ENCODE measurements around the gene SRGAP1. TPM values are rescaled to one million over a fixed set of nuclear protein-coding genes. Genes with fewer than 3 reads are reported as not detected.
A peak's percentile ranks its signal among the peaks of the same experiment; 100 is the strongest.

SRGAP1 gene
- total and polyA plus RNA-seq, 2 of the 4 experiments (the other 2 are of a cell fraction): 10.0 to 10.2 TPM

DNA sequence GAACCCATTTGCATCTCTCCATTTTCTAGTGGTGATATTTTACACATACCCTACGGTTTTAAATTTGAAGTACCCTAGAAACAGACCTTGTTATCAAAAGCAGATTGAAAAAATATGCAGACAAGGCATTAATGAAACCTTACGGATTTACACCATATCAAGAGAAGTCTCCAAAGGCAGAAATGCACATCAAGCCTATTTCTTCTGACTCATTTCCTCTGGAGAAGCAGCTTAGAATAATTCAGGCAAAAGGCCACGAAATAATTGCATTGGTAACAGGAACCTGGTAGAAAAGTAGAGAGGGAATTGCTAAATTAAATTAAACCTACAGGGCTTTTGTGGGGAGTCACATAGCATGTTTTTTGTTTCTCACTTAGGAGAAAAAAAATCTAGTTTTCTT is 342.9 kb downstream of the SRGAP1 start:
- no CpG with 5 or more reads among the region's 3 CpGs for WGBS, 2 experiments (ENCODE audit: extremely low coverage in 2 of 2, insufficient read length in 1 of 2)
- Histone ChIP-seq H3K9ac (ENCODE audit: low read depth, low read length) (peak overlapping the region; percentile 49; the same call in 1 of the 2 replicates), H2BK20ac (ENCODE audit: low read depth, low read length) (peak overlapping the region; percentile 100), H3K9me1 (ENCODE audit: insufficient read depth, low read length) (peaks cover 10% of the 10 kb centered on the region), H3K23ac (ENCODE audit: low read depth, low read length) (peak overlapping the region; percentile 88; the same call in 1 of the 2 replicates), H3K14ac (replicated peaks; ENCODE audit: low read depth, low read length) (peak overlapping the region; percentile 96), H3K4me2 (ENCODE audit: low read depth, low read length) (peak overlapping the region; percentile 47), H2BK120ac (ENCODE audit: low read depth, low read length) (peak overlapping the region; percentile 99), H4K5ac (ENCODE audit: low read depth, low read length) (peak overlapping the region; percentile 87), H3K56ac (ENCODE audit: extremely low read depth, insufficient read depth, low read length) (peak overlapping the region; percentile 96), H3K4me1 (ENCODE audit: control insufficient read depth, insufficient read depth, low read length) (peaks cover 18% of the 10 kb centered on the region), H2AK5ac (ENCODE audit: low read depth, low read length) (peak overlapping the region; percentile 100), H2AK9ac (replicated peaks; ENCODE audit: low read depth, low read length, poor library complexity) (peak overlapping the region; percentile 13), H3K27ac (ENCODE audit: insufficient read depth, low read length) (peak overlapping the region; percentile 100), H3K18ac (ENCODE audit: low read depth, low read length) (peak overlapping the region; percentile 90), H3K4ac (ENCODE audit: low read depth, low read length) (peak overlapping the region; percentile 97), H2BK5ac (ENCODE audit: low read depth, low read length, poor library complexity, severe bottlenecking) (peak overlapping the region; percentile 99), H4K91ac (ENCODE audit: insufficient read depth, low read depth, low read length) (peak overlapping the region; percentile 96), H4K8ac (ENCODE audit: low read depth in 2 of 2, low read length in 2 of 2) (peak overlapping the region; percentile 96 to 98), H2AFZ (replicated peaks; ENCODE audit: low read length, poor library complexity) (no peak overlapping the region), H2BK15ac (ENCODE audit: low read depth, low read length) (peak overlapping the region; percentile 99), H3K27me3 (ENCODE audit: control insufficient read depth, insufficient read depth, low read length) (no peaks in the 10 kb centered on the region), H3K4me3 (ENCODE audit: insufficient read depth, low read depth, low read length) (no peak overlapping the region), H3K9me3 (ENCODE audit: control insufficient read depth, insufficient read depth, low read length) (no peaks in the 10 kb centered on the region), H3K36me3 (ENCODE audit: control insufficient read depth, insufficient read depth, low read length) (no peaks in the 10 kb centered on the region), H3K79me1 (ENCODE audit: low read depth in 1 of 2, low read length in 2 of 2) (peaks cover 0 to 19% of the 10 kb centered on the region in 2 experiments; a peak in 2 of 4 replicates), H4K20me1 (ENCODE audit: insufficient read depth, low read length) (no peaks in the 10 kb centered on the region)
- BruUV-seq (replicated peaks): no TSS peak
- in situ Hi-C loops (cut with MboI; ENCODE audit: low sequenced_read_pairs) (no loop called here), dilution Hi-C loops (cut with HindIII; ENCODE audit: low sequenced_read_pairs, unreplicated experiment) (no loop called here), intact Hi-C loops (cut with micrococcal nuclease) (loop anchor here (5.0 to 10.0 kb wide), 2 partner anchors 173 to 215 kb away; partner anchors contain the start of gene XPOT)
- ChIA-PET POLR2A (ENCODE audit: unreplicated experiment) (no interaction called here), CTCF (interaction anchor here (0.7 kb wide), 1 partner anchor 346 kb away, joined by 5 read pairs; no protein-coding TSS in a partner anchor)
- ATAC-seq (ENCODE audit: low read depth): peak; percentile 70
- no peak for TF ChIP-seq NFE2L2 (IDR thresholded peaks at IDR 0.05; ENCODE audit: low read depth, low read length)
- TF ChIP-seq MAFK (IDR thresholded peaks at IDR 0.05; ENCODE audit: low read depth, low read length): peak; percentile 83
- peak; percentile 74 for DNase-seq
